Heart left ventricle (tissue), 13 donors: ENCODE results near the gene LOXL4.

Source experiments
- CTCF ChIP-seq, 12 donors: fragments of 200-600 bp; sonication (generic) in 4 of 12; IDR thresholded peaks; one replicate each; pipeline versions ENCODE4 v1.5.0 to v1.8.0; 2018 to 2022; ENCODE audit warnings: antibody characterized with exemption in 12 of 12, mild to moderate bottlenecking in 5 of 12
- POLR2A ChIP-seq, 2 donors: fragments of 450-650 bp; IDR thresholded peaks; one replicate each; pipeline ENCODE4 v1.6.1; 2017; ENCODE audit warnings: antibody characterized with exemption in 2 of 2, mild to moderate bottlenecking in 2 of 2, moderate library complexity in 2 of 2
- donor health status: ischemic (EF 13 %, LVEDD 7.1; RV severe dilation, severe dysfunction).
- donor health status: DM: no; HTN: yes; CAD: no.
- donor health status: DM: no; HTN: no; CAD: no.
- donor health status: ischemic (EF 25% LVEDD 6.9; RV normal size, moderate dysfunction).
- donor health status: ischemic (EF 25% LVEDD 5.7; RV mildly dilated, moderate dysfunction).
- donor health status: ischemic (EF 35%, LVEDD 5.7; RV mildly dilated, moderate dysfunction).
- donor health status: nonischemic (EF 11% LVEDD 7.7; RV severe dilation, severe dysfunction).
- donor health status: DM: yes; HTN: yes; CAD: no.
- donor health status: PGD.
- donor health status: ischemic (EF 29% LVEDD 5.4; RV normal size, mild dysfunction).
- donor health status: nonischemic (EF 23%, LVEDD 6.1; RV moderate dilation, normal function).

DNA sequence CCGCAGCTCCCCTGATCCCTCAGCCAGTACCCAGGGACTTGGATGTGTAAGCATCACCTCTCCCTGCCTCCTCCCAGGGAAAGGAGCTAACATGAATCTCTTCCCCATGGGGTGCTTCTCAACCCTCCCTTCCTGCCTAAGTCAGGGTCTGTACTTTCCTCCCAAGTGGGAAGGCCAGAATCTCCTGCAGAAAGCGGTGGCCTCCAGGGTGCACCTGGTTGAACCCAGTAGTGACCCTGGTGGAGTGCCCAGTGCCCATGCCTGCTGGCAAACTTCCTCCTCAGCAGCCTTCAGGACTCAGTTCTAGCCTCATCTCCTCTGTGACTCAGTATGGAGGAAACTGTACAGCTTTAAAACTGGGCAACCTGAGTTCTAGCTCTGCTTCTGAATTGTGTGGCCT, 2.8 kb upstream of the LOXL4 start:
- TF ChIP-seq POLR2A (IDR thresholded peaks at IDR 0.05) (no peak), CTCF (IDR thresholded peaks at IDR 0.05) (no peak)
